Liver (tissue), 9 donors: ENCODE results near the gene BFSP1. TPM values are rescaled to one million over a fixed set of nuclear protein-coding genes. Genes with fewer than 3 reads are reported as not detected.

Source experiments
- DNase-seq: peaks from one replicate; pipeline ENCODE4 v3.0.0-alpha.2; 2017; ENCODE audit warnings: low spot score
- H3K27ac ChIP-seq, 2 donors: one replicate each; pipeline ENCODE4 v1.7.0; 2013; ENCODE audit warnings: inconsistent platforms in 2 of 2, low read length in 2 of 2, control low read depth in 1 of 2, low read depth in 1 of 2, mild to moderate bottlenecking in 1 of 2
- H3K27me3 ChIP-seq, 4 donors: one replicate each; pipeline versions ENCODE4 v1.6.1 to v1.7.0; 2013; ENCODE audit warnings: low read length in 3 of 4, inconsistent platforms in 1 of 4, mild to moderate bottlenecking in 1 of 4, moderate library complexity in 1 of 4; ENCODE audit not compliant: control insufficient read depth in 4 of 4, insufficient read depth in 4 of 4
- H3K36me3 ChIP-seq, 4 donors: one replicate each; pipeline versions ENCODE4 v1.6.1 to v1.7.0; 2013; ENCODE audit warnings: low read length in 3 of 4, mild to moderate bottlenecking in 3 of 4, low read depth in 1 of 4, moderate library complexity in 1 of 4; ENCODE audit not compliant: control insufficient read depth in 4 of 4, insufficient read depth in 3 of 4
- H3K4me1 ChIP-seq, 4 donors: one replicate each; pipeline versions ENCODE4 v1.6.1 to v1.7.0; 2013; ENCODE audit warnings: low read length in 3 of 4, mild to moderate bottlenecking in 3 of 4, moderate library complexity in 1 of 4; ENCODE audit not compliant: control insufficient read depth in 4 of 4, insufficient read depth in 4 of 4
- H3K4me3 ChIP-seq, 3 donors: one replicate each; pipeline versions ENCODE4 v1.6.1 to v1.7.0; 2013; ENCODE audit warnings: low read length in 3 of 3, control low read depth in 1 of 3, low read depth in 1 of 3, mild to moderate bottlenecking in 1 of 3
- H3K9ac ChIP-seq, 2 donors: one replicate each; pipeline ENCODE4 v1.7.0; 2013; ENCODE audit warnings: low read length in 2 of 2, mild to moderate bottlenecking in 2 of 2, moderate library complexity in 2 of 2, control low read depth in 1 of 2, low read depth in 1 of 2
- H3K9me3 ChIP-seq, 4 donors: one replicate each; pipeline versions ENCODE4 v1.6.1 to v1.7.0; 2013; ENCODE audit warnings: low read length in 3 of 4; ENCODE audit not compliant: control insufficient read depth in 4 of 4
- EGR1 ChIP-seq, 2 donors: IDR thresholded peaks; 2 replicates each; pipeline ENCODE4 v1.6.1; 2016 to 2018; ENCODE audit warnings: antibody characterized with exemption in 2 of 2, low read depth in 2 of 2
- FOXA1 ChIP-seq: IDR thresholded peaks from 2 replicates; pipeline ENCODE4 v1.6.1; 2016; ENCODE audit warnings: antibody characterized with exemption
- FOXA2 ChIP-seq: IDR thresholded peaks from 2 replicates; pipeline ENCODE4 v1.6.1; 2016; ENCODE audit warnings: antibody characterized with exemption
- GABPA ChIP-seq, 2 donors: IDR thresholded peaks in 1 of 2; conservative IDR thresholded peaks in 1 of 2; 2 replicates each; pipeline ENCODE4 v1.6.1; 2016; ENCODE audit warnings: antibody characterized with exemption in 2 of 2, mild to moderate bottlenecking in 1 of 2, moderate library complexity in 1 of 2
- HNF4A ChIP-seq, 2 donors: conservative IDR thresholded peaks; 2 replicates each; pipeline ENCODE4 v1.6.1; 2016; ENCODE audit warnings: antibody characterized with exemption in 2 of 2, mild to moderate bottlenecking in 2 of 2
- JUND ChIP-seq, 2 donors: IDR thresholded peaks; 2 replicates each; pipeline ENCODE4 v1.6.1; 2016; ENCODE audit warnings: antibody characterized with exemption in 2 of 2
- NR2F2 ChIP-seq: IDR thresholded peaks from 2 replicates; pipeline ENCODE4 v1.6.1; 2016; ENCODE audit warnings: antibody characterized with exemption
- RAD21 ChIP-seq, 2 donors: IDR thresholded peaks; 2 replicates each; pipeline ENCODE4 v1.6.1; 2016; ENCODE audit warnings: antibody characterized with exemption in 2 of 2, mild to moderate bottlenecking in 2 of 2
- RXRA ChIP-seq, 2 donors: IDR thresholded peaks; 2 replicates each; pipeline ENCODE4 v1.6.1; 2017 to 2018; ENCODE audit warnings: antibody characterized with exemption in 2 of 2, mild to moderate bottlenecking in 1 of 2
- SP1 ChIP-seq: IDR thresholded peaks from 2 replicates; pipeline ENCODE4 v1.6.1; 2018; ENCODE audit warnings: antibody characterized with exemption, mild to moderate bottlenecking
- TAF1 ChIP-seq: conservative IDR thresholded peaks from 2 replicates; pipeline ENCODE4 v1.6.1; 2016; ENCODE audit warnings: antibody characterized with exemption, mild to moderate bottlenecking
- YY1 ChIP-seq: IDR thresholded peaks from 2 replicates; pipeline ENCODE4 v1.6.1; 2016; ENCODE audit warnings: antibody characterized with exemption, mild to moderate bottlenecking
- WGBS: extraction: QIAGEN DNeasy Blood & Tissue Kit; methylation state at CpG from one replicate; pipeline ENCODE4 v1.1.7; 2013; 5-methylcytosine and 5-hydroxymethylcytosine counted together
- polyA plus RNA-seq, 2 donors: library from polyadenylated mRNA; stranded (reverse) in 1 of 2; unstranded in 1 of 2; fragments of 200-250 nt in 1 of 2; fragments of >200 nt in 1 of 2; fragmentation: Nextera tagmentation in 1 of 2; extraction: Ambion mirVana in 1 of 2; gene quantifications; one replicate each; pipeline versions ENCODE4 v1.2.1 to v1.2.3, GENCODE V29; 2013 to 2015
- total RNA-seq, 2 donors: library from RNA; depleted of rRNA; stranded (reverse); fragments of >200 nt; gene quantifications; one replicate each; pipeline ENCODE4 v1.2.3, GENCODE V29; 2014
- TF ChIP-seq, protein P1 (sequence below): IDR thresholded peaks from 2 replicates; pipeline ENCODE4 v1.6.1; 2016; ENCODE audit warnings: antibody characterized with exemption
- TF ChIP-seq, protein P2 (sequence below): IDR thresholded peaks from 2 replicates; pipeline ENCODE4 v1.6.1; 2016; ENCODE audit warnings: antibody characterized with exemption, mild to moderate bottlenecking
- TF ChIP-seq, protein P3 (sequence below): IDR thresholded peaks from 2 replicates; pipeline ENCODE4 v1.6.1; 2016; ENCODE audit warnings: antibody characterized with exemption
- TF ChIP-seq, protein P4 (sequence below): fragments of 150-350 bp; IDR thresholded peaks from 2 replicates; pipeline ENCODE4 v1.5.1; 2017; ENCODE audit warnings: improper control_type of control experiment, low read depth, low read length; ENCODE audit not compliant: missing input control
- TF ChIP-seq, protein P5 (sequence below): IDR thresholded peaks from 2 replicates; pipeline ENCODE4 v1.6.1; 2016; ENCODE audit warnings: antibody characterized with exemption
- donor health status: healthy.
- donor health status: healthy.
- donor health status: healthy.
- donor health status: healthy.
- donor health status: healthy.

BFSP1 gene
- total and polyA plus RNA-seq, 4 donors: 0.14 to 0.28 (median 0.21) TPM

DNA sequence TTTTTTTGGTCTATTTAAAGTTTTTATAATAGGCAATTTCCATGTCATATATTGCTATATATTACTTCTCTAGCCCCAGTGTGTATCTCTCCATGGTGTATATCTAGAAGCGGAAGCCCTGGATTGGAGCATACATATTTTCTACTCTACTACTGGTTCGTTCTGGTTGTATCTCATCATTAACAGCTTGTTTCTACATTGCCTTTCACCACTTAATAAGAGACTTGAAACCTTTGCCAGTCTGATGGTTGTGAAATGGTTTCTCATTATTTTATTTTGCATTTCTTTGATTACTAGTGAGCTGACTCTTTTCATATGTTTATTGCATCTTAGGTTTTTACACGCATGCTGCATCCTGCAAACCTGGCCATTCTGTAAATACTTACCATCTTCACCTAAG, 42.3 kb upstream of the BFSP1 start:
- Histone ChIP-seq H3K9me3 (no peaks in the 10 kb centered on the region), H3K9ac (no peak overlapping the region), H3K36me3 (no peaks in the 10 kb centered on the region), H3K27ac (no peak overlapping the region), H3K4me3 (no peak overlapping the region), H3K27me3 (no peaks in the 10 kb centered on the region), H3K4me1 (peaks cover 11 to 31% (median 27%) of the 10 kb centered on the region in 4 donors)
- DNase-seq: no peak
- WGBS: 92% methylated on average over 3 of the region's 3 CpGs
- TF ChIP-seq EGR1 (IDR thresholded peaks at IDR 0.05; ENCODE audit: low read depth in 2 of 2) (no peak), TAF1 (no peak), RXRA (IDR thresholded peaks at IDR 0.05) (no peak), JUND (IDR thresholded peaks at IDR 0.05) (no peak), SP1 (no peak), NR2F2 (no peak), FOXA1 (no peak), HNF4A (conservative IDR thresholded peaks at IDR 0.05) (no peak), GABPA (IDR thresholded peaks at IDR 0.05 in 1 of 2, conservative IDR thresholded peaks at IDR 0.05 in 1 of 2) (no peak), YY1 (no peak)
- TF ChIP-seq, protein P1, sequence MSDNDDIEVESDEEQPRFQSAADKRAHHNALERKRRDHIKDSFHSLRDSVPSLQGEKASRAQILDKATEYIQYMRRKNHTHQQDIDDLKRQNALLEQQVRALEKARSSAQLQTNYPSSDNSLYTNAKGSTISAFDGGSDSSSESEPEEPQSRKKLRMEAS: no peak
- TF ChIP-seq, protein P2, sequence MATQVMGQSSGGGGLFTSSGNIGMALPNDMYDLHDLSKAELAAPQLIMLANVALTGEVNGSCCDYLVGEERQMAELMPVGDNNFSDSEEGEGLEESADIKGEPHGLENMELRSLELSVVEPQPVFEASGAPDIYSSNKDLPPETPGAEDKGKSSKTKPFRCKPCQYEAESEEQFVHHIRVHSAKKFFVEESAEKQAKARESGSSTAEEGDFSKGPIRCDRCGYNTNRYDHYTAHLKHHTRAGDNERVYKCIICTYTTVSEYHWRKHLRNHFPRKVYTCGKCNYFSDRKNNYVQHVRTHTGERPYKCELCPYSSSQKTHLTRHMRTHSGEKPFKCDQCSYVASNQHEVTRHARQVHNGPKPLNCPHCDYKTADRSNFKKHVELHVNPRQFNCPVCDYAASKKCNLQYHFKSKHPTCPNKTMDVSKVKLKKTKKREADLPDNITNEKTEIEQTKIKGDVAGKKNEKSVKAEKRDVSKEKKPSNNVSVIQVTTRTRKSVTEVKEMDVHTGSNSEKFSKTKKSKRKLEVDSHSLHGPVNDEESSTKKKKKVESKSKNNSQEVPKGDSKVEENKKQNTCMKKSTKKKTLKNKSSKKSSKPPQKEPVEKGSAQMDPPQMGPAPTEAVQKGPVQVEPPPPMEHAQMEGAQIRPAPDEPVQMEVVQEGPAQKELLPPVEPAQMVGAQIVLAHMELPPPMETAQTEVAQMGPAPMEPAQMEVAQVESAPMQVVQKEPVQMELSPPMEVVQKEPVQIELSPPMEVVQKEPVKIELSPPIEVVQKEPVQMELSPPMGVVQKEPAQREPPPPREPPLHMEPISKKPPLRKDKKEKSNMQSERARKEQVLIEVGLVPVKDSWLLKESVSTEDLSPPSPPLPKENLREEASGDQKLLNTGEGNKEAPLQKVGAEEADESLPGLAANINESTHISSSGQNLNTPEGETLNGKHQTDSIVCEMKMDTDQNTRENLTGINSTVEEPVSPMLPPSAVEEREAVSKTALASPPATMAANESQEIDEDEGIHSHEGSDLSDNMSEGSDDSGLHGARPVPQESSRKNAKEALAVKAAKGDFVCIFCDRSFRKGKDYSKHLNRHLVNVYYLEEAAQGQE: no peak
- TF ChIP-seq, protein P3, sequence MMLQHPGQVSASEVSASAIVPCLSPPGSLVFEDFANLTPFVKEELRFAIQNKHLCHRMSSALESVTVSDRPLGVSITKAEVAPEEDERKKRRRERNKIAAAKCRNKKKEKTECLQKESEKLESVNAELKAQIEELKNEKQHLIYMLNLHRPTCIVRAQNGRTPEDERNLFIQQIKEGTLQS: no peak
- TF ChIP-seq, protein P4, sequence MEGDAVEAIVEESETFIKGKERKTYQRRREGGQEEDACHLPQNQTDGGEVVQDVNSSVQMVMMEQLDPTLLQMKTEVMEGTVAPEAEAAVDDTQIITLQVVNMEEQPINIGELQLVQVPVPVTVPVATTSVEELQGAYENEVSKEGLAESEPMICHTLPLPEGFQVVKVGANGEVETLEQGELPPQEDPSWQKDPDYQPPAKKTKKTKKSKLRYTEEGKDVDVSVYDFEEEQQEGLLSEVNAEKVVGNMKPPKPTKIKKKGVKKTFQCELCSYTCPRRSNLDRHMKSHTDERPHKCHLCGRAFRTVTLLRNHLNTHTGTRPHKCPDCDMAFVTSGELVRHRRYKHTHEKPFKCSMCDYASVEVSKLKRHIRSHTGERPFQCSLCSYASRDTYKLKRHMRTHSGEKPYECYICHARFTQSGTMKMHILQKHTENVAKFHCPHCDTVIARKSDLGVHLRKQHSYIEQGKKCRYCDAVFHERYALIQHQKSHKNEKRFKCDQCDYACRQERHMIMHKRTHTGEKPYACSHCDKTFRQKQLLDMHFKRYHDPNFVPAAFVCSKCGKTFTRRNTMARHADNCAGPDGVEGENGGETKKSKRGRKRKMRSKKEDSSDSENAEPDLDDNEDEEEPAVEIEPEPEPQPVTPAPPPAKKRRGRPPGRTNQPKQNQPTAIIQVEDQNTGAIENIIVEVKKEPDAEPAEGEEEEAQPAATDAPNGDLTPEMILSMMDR: no peak
- TF ChIP-seq, protein P5, sequence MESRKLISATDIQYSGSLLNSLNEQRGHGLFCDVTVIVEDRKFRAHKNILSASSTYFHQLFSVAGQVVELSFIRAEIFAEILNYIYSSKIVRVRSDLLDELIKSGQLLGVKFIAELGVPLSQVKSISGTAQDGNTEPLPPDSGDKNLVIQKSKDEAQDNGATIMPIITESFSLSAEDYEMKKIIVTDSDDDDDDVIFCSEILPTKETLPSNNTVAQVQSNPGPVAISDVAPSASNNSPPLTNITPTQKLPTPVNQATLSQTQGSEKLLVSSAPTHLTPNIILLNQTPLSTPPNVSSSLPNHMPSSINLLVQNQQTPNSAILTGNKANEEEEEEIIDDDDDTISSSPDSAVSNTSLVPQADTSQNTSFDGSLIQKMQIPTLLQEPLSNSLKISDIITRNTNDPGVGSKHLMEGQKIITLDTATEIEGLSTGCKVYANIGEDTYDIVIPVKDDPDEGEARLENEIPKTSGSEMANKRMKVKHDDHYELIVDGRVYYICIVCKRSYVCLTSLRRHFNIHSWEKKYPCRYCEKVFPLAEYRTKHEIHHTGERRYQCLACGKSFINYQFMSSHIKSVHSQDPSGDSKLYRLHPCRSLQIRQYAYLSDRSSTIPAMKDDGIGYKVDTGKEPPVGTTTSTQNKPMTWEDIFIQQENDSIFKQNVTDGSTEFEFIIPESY: no peak

DNA sequence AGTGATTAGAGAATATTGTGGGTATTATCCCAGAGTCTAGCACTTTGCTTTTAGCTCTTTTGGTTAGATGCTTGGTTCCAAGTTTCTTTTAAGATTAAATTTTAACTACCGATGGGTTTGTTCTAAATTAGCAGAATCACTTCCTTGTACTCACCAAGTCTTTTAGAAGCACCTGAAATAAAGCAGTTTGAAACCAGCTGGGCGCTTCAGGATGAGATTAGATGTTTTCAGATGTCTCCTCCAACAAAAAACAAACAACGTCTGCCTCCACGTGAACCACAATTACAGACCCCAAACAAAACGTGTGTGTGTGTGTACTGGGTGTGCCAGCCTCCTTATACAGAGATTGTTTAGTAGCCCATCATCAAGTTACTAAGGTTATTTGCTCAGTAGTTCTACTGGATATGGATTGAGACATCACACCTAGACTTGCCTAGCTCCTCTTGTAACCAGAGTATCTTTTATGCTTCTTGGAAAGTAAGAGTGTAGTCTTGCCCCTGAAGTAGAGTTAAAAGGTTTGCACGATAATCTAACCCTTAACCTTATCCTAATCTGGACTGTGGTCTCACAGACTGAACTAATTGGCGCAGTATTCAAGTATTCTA, 41.0 kb upstream of the BFSP1 start:
- DNase-seq: no peak
- Histone ChIP-seq H3K27ac (peak overlapping the region in 1 of 2 donors; percentile 30), H3K4me1 (peaks cover 11 to 33% (median 27%) of the 10 kb centered on the region in 4 donors), H3K9me3 (no peaks in the 10 kb centered on the region), H3K4me3 (no peak overlapping the region), H3K9ac (no peak overlapping the region), H3K36me3 (no peaks in the 10 kb centered on the region), H3K27me3 (no peaks in the 10 kb centered on the region)
- WGBS: 37% methylated on average over 7 of the region's 7 CpGs
- TF ChIP-seq SP1: no peak
- TF ChIP-seq FOXA2: no peak
- no peak for TF ChIP-seq EGR1 (IDR thresholded peaks at IDR 0.05; ENCODE audit: low read depth in 2 of 2)
- TF ChIP-seq, protein P3: no peak
- TF ChIP-seq, protein P1: no peak
- TF ChIP-seq TAF1: no peak
- no peak for TF ChIP-seq RAD21 (IDR thresholded peaks at IDR 0.05)
- no peak for TF ChIP-seq HNF4A (conservative IDR thresholded peaks at IDR 0.05)
- no peak for TF ChIP-seq RXRA (IDR thresholded peaks at IDR 0.05)
- TF ChIP-seq GABPA (IDR thresholded peaks at IDR 0.05 in 1 of 2, conservative IDR thresholded peaks at IDR 0.05 in 1 of 2): no peak
- TF ChIP-seq, protein P5: no peak
